Body of pancreas (tissue), 4 donors: ENCODE measurements around the gene BTNL2.

Experiments
- POLR2A ChIP-seq, 3 donors: fragments of 450-650 bp; IDR thresholded peaks; one replicate each; pipeline ENCODE4 v1.6.1; 2016; ENCODE audit warnings: antibody characterized with exemption in 3 of 3, mild to moderate bottlenecking in 2 of 3
- TF ChIP-seq, protein P1 (sequence below), 7 experiments: fragments of 450-650 bp in 4 of 7; fragments of 200-600 bp in 3 of 7; sonication (generic) in 3 of 7; IDR thresholded peaks; one replicate each; pipeline ENCODE4 v1.5.1; 2016 to 2019; ENCODE audit warnings: antibody characterized with exemption in 7 of 7

DNA sequence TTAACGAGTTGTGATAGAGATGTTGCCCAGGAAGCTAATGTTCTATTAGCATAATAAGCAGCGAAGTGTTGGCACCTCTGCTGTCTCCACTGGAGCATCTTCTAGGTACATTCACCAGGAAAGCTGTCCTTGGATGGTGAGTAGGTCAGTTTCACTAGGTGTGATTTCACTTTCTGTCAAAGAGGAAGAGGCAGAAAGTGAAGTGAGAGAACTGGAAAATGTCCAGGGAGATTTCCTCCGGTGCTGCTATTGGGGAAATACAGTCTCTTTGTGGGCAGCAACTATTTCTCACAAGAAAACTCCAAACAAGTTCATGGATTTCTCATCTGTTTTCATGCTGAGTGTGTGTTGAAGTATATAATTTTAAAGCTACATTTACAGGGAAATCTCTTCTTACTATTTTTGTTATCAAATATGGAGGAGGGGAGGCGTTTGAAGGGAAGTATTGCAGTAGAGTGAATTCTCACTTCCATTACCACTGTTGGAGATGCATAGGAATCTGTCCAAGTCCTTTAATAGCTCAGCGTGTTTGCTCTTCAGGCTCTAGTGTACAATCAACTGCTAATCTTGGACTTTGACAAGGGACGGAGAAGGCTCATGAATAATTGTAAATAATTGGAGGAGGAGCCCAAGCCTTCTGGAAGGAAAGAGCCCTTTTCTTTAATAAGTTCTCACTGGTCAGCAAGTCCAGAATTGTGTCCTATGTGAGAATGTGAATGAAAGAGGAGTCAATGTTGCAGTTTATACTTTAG, 19.2 kb downstream of the BTNL2 start:
- TF ChIP-seq, protein P1, sequence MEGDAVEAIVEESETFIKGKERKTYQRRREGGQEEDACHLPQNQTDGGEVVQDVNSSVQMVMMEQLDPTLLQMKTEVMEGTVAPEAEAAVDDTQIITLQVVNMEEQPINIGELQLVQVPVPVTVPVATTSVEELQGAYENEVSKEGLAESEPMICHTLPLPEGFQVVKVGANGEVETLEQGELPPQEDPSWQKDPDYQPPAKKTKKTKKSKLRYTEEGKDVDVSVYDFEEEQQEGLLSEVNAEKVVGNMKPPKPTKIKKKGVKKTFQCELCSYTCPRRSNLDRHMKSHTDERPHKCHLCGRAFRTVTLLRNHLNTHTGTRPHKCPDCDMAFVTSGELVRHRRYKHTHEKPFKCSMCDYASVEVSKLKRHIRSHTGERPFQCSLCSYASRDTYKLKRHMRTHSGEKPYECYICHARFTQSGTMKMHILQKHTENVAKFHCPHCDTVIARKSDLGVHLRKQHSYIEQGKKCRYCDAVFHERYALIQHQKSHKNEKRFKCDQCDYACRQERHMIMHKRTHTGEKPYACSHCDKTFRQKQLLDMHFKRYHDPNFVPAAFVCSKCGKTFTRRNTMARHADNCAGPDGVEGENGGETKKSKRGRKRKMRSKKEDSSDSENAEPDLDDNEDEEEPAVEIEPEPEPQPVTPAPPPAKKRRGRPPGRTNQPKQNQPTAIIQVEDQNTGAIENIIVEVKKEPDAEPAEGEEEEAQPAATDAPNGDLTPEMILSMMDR (IDR thresholded peaks at IDR 0.05): no peak
- no peak for TF ChIP-seq POLR2A (IDR thresholded peaks at IDR 0.05)
